ENCODE data around the gene SCN2B.

Gene SCN2B

DNA sequence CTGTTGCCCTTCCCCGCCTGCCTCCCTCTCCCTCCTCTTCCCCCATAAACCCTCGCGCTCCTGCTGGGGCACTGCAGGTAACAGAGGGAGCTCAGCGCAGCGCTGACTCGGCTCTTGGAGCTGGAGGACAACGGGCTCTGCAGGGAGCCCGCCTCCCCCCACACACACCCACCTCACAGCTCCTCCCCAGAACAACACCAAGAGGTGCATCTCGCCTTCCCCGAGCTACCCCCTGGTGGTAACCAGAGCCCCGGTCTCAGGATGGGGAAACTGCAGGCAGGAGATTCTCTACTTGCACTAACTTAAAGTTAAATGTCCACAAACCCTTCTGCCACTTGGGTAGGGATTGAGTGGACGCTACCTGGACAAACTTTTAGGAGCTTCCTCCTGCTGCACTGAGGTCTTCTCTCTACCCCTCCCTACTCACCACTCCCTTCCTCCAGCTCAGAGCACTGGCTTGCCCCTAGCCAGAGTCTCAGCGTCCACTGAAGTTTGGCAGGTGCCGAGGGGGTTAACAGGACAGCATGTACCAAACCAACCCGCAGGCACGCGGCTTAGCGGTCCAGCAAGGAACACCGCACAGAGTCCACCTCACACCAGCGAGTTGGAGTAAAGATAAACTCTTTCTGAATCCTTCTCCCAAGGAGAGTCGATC lies 19.8 kb downstream of the SCN2B start:
- no peak overlapping the region for H3K27ac ChIP-seq

DNA sequence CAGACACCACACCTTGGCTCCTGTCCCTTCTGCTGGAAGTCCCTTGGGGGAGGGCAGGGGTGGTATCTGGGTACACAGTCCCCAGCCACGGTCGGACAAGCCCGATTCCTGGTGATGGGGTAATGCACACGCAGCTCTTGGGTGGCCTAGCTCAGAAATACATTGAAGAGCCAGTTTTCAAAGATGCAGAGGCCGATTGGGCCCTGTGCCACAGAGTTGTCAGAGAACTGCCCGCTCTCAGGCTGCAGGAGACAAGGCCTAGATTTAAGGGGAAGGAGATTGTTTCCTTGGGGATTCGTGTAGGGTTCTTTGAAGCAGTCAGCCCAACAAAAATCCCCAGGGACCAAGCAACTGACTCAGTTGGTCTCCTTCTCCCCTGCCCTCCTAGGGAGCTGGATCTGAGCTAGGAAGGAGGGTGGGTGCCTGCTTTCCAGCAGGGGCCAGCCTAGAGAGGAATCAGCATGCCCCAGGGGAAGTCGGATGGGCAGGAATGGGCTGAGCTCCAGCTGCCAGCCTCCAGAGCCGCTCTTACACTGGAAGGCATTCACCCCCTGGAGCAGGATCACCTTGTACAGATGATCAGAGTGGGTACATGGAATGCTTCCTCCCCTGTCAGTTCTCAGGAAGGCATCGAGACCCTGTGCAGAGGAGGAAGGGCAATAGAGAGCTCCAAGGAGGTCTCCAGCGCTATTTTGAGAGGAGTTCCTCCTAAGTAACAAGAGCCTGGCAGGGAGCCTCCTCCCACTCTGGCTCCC lies 20.5 kb downstream of the SCN2B start:
- no peak overlapping the region for H3K27ac ChIP-seq
- TF ChIP-seq, protein P1, sequence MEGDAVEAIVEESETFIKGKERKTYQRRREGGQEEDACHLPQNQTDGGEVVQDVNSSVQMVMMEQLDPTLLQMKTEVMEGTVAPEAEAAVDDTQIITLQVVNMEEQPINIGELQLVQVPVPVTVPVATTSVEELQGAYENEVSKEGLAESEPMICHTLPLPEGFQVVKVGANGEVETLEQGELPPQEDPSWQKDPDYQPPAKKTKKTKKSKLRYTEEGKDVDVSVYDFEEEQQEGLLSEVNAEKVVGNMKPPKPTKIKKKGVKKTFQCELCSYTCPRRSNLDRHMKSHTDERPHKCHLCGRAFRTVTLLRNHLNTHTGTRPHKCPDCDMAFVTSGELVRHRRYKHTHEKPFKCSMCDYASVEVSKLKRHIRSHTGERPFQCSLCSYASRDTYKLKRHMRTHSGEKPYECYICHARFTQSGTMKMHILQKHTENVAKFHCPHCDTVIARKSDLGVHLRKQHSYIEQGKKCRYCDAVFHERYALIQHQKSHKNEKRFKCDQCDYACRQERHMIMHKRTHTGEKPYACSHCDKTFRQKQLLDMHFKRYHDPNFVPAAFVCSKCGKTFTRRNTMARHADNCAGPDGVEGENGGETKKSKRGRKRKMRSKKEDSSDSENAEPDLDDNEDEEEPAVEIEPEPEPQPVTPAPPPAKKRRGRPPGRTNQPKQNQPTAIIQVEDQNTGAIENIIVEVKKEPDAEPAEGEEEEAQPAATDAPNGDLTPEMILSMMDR (IDR thresholded peaks at IDR 0.05) = no peak
- no peak for TF ChIP-seq ZFX (IDR thresholded peaks at IDR 0.05; ENCODE audit: borderline replicate concordance)

More for the DNA sequence above, 19.8 kb downstream of the SCN2B start:
- no peak for TF ChIP-seq ZFX (IDR thresholded peaks at IDR 0.05; ENCODE audit: borderline replicate concordance)
- TF ChIP-seq, protein P1 (IDR thresholded peaks at IDR 0.05) = no peak

- H3K27ac ChIP-seq = no peak overlapping the region
- TF ChIP-seq, protein P1 (IDR thresholded peaks at IDR 0.05) = no peak
- no peak for TF ChIP-seq ZFX (IDR thresholded peaks at IDR 0.05; ENCODE audit: borderline replicate concordance)
These were observed 21.8 kb downstream of the SCN2B start for GRCh38 chr11:118154641-118155040.

- no peak overlapping the region for H3K27ac ChIP-seq
- TF ChIP-seq ZFX (IDR thresholded peaks at IDR 0.05; ENCODE audit: borderline replicate concordance) = no peak
- TF ChIP-seq, protein P1 (IDR thresholded peaks at IDR 0.05) = no peak
These were observed 22.5 kb downstream of the SCN2B start for GRCh38 chr11:118153976-118154375.

DNA sequence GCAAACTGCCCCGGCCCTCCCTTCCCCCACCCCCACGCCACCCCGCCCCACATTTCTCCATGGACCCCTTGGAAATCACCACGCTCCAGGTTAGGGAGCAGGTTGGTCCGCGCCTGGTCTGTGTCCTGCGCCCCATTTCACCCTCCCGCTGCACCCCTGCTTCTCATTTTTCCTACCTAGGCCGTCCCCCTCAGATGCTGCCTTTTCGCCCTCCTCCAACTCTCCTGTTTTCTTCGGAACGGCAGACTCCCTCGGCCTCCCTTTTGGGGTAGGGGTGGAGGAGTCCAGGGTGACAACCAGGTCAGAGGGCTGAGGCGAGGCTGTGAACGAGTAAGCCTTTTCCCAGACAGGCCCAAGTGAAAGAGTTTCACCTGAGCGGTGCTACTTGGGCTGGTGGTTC lies 22.9 kb downstream of the SCN2B start:
- no peak overlapping the region for H3K27ac ChIP-seq
- no peak for TF ChIP-seq ZFX (IDR thresholded peaks at IDR 0.05; ENCODE audit: borderline replicate concordance)

DNA sequence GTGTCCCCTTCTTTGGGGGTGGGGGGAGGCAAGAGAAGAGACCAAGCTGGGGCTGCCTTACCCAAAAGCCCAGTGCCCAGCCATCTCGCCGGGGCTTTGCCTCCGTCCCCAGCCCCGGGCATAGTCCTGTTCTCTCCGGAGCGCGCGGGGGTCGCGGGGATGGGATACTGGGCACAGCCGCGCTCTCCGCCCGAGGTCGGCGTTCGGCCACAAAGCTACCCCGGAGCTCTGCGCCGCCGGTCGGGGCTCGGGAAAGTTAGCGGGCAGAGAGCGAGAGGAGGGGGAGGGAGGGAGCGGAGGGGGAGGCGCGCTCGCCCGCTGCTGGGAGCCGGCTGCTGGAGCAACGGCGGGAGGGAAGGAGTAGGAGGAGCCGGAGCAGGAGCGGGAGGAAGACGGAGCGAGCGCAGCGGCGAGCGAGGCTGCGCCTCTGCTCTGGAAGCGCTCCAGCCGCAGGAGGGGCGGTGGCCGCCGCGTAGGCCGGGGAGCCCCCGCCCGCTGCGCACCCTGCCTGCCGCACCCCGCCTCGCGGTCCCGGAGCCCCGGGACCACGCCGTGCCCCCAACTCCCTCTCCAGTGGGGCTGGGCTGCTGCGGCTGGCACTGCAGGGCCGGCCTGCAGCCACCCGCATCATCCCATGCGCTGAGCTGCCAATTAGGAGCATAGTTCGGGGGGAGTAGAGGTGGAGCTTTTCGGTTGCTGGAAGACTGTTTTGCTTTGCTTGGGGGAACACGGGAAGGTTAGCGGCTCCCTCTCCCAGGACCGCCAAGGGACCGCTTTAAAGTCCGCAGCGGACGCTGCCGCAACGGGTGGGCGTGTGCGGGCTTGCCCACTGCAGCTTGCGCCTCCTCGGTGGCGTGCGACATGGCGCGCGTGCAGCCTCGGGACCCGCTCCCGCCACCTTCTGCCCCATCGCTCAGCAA lies 23.6 kb downstream of the SCN2B start, which contains the start of gene SCN4B:
Gene SCN4B, minus strand, starts transcription at position 272 of the 920 bp plus-strand sequence. Its CDS starts 150 bp downstream, at position 122.
- no peak for TF ChIP-seq ZFX (IDR thresholded peaks at IDR 0.05; ENCODE audit: borderline replicate concordance)
- TF ChIP-seq, protein P1 (IDR thresholded peaks at IDR 0.05) = 0 out of 2 replicates have a peak, but pooled peaks have one; percentile 4
- H3K27ac ChIP-seq = no peak within 1 kb of the TSS

GRCh38 chr11:118152020-118152551 lies 24.4 kb downstream of the SCN2B start:
- no peak overlapping the region for H3K27ac ChIP-seq
- TF ChIP-seq, protein P1 (IDR thresholded peaks at IDR 0.05) = no peak
- no peak for TF ChIP-seq ZFX (IDR thresholded peaks at IDR 0.05; ENCODE audit: borderline replicate concordance)

All from 22Rv1 (cell line).